ENCODE data around the gene CLHC1.
A peak's percentile ranks its signal among the peaks of the same experiment; 100 is the strongest.
"Not testable (repeated sequence)": the region's sequence is repeated elsewhere in the genome, so short reads cannot be mapped to it uniquely, and the experiment has no call there.

CLHC1 gene

GRCh38 chr2:55231546-55232083, 478 bp downstream of the CLHC1 start:
- no peak for DNase-seq

GRCh38 chr2:55230551-55230950, 1.5 kb downstream of the CLHC1 start:
- DNase-seq: no peak

- no peak for DNase-seq
Measured at GRCh38 chr2:55229221-55229620, 2.9 kb downstream of the CLHC1 start.

- DNase-seq: peak; percentile 0
Measured at GRCh38 chr2:55228226-55228563, 3.9 kb downstream of the CLHC1 start.

GRCh38 chr2:55227437-55228225, 4.5 kb downstream of the CLHC1 start:
- not testable (repeated sequence) for DNase-seq

- no peak for DNase-seq
Measured at GRCh38 chr2:55225481-55226020, 6.5 kb downstream of the CLHC1 start.

- DNase-seq: no peak
Measured at GRCh38 chr2:55224761-55225261, 7.3 kb downstream of the CLHC1 start.

GRCh38 chr2:55223958-55224760, 7.9 kb downstream of the CLHC1 start:
- no peak for DNase-seq

GRCh38 chr2:55213822-55214221, 18.3 kb downstream of the CLHC1 start:
- DNase-seq: no peak

GRCh38 chr2:55204950-55205349, 27.1 kb downstream of the CLHC1 start:
- DNase-seq: no peak

- no peak for DNase-seq
Measured at GRCh38 chr2:55204536-55204935, 27.6 kb downstream of the CLHC1 start.

- no peak for DNase-seq
Measured at GRCh38 chr2:55200416-55200815, 31.7 kb downstream of the CLHC1 start.

GRCh38 chr2:55196526-55196925, 35.6 kb downstream of the CLHC1 start:
- no peak for DNase-seq

GRCh38 chr2:55191888-55192287, 40.2 kb downstream of the CLHC1 start:
- DNase-seq: not testable (repeated sequence)

GRCh38 chr2:55186837-55187236, 45.3 kb downstream of the CLHC1 start:
- DNase-seq: not testable (repeated sequence)

- DNase-seq: no peak
Measured at GRCh38 chr2:55180374-55180773, 51.7 kb downstream of the CLHC1 start.

- no peak for DNase-seq
Measured at GRCh38 chr2:55176094-55176415, 56.0 kb downstream of the CLHC1 start.

- DNase-seq: no peak
Measured at GRCh38 chr2:55175254-55176093, 56.6 kb downstream of the CLHC1 start.

- DNase-seq: no peak
Measured at GRCh38 chr2:55173438-55174054, 58.5 kb downstream of the CLHC1 start.

GRCh38 chr2:55169915-55170314, 62.2 kb downstream of the CLHC1 start:
- no peak for DNase-seq

GRCh38 chr2:55169359-55169758, 62.7 kb downstream of the CLHC1 start:
- DNase-seq: no peak

Data from GDM1 (cell line).